Osteocyte (in vitro differentiated cells): ENCODE measurements around the gene DEDD2. TPM values are rescaled to one million over a fixed set of nuclear protein-coding genes. Genes with fewer than 3 reads are reported as not detected.
"Not testable (repeated sequence)": the region's sequence is repeated elsewhere in the genome, so short reads cannot be mapped to it uniquely, and the experiment has no call there.

Experiments used
- DNase-seq: peaks from one replicate; pipeline ENCODE4 v3.0.0; 2021; ENCODE audit warnings: mixed read lengths; ENCODE audit not compliant: unreplicated experiment; ENCODE audit errors: extremely low spot score
- H3K27ac Mint-ChIP-seq: one replicate; pipeline ENCODE4 v1.8.0; 2021; ENCODE audit warnings: mild to moderate bottlenecking, mixed read lengths; ENCODE audit not compliant: unreplicated experiment
- H3K27me3 Mint-ChIP-seq: one replicate; pipeline ENCODE4 v1.8.0; 2021; ENCODE audit warnings: mixed read lengths; ENCODE audit not compliant: unreplicated experiment
- H3K36me3 Mint-ChIP-seq: one replicate; pipeline ENCODE4 v1.8.0; 2021; ENCODE audit warnings: mixed read lengths; ENCODE audit not compliant: unreplicated experiment
- H3K4me1 Mint-ChIP-seq: one replicate; pipeline ENCODE4 v1.8.0; 2021; ENCODE audit warnings: mixed read lengths; ENCODE audit not compliant: unreplicated experiment
- H3K4me3 Mint-ChIP-seq: one replicate; pipeline ENCODE4 v1.8.0; 2021; ENCODE audit warnings: mild to moderate bottlenecking, moderate library complexity, mixed read lengths; ENCODE audit not compliant: unreplicated experiment
- H3K9me3 Mint-ChIP-seq: one replicate; pipeline ENCODE4 v1.8.0; 2021; ENCODE audit warnings: mixed read lengths; ENCODE audit not compliant: unreplicated experiment
- CTCF ChIP-seq: fragments of 200-600 bp; sonication (generic); IDR thresholded peaks from 2 replicates; pipeline ENCODE4 v1.5.0; 2021; ENCODE audit warnings: antibody characterized with exemption, mild to moderate bottlenecking, moderate library complexity
- long read RNA-seq: library from polyadenylated mRNA; unstranded; transcript quantifications from one replicate; pipeline ENCODE4 v2.0.0, GENCODE V29; 2021
- total RNA-seq: library from RNA; stranded (reverse); gene quantifications from 2 replicates; pipeline ENCODE4 v1.2.1, GENCODE V29; 2021

Gene DEDD2
- 21.0 and 27.4 TPM in 2 replicates for total RNA-seq
- long read RNA-seq, transcript DEDD2-205 (5 exons, 1,183 nt), result major isoform, 6 of 10 reads
- long read RNA-seq, partial matches to known transcripts, result 0 of 10 reads
- long read RNA-seq, other reads (novel, unspliced or antisense), result 3 of 10 reads

- peak; percentile 99 for DNase-seq
- TF ChIP-seq CTCF, result no peak
- Mint-ChIP-seq H3K36me3 (peaks cover 10% of the 10 kb centered on the region), H3K27ac (peak within 1 kb of the TSS; percentile 95), H3K4me3 (peak within 1 kb of the TSS; percentile 91), H3K4me1 (peaks cover 50% of the 10 kb centered on the region), H3K9me3 (no peaks in the 10 kb centered on the region), H3K27me3 (no peaks in the 10 kb centered on the region)
Observed at GRCh38 chr19:42217520-42218437, at the start of gene DEDD2. TSS of gene DEDD2 (minus strand) at chr19:42217677. CDS start at chr19:42217007, 670 bp downstream.

- not testable (repeated sequence) for H3K36me3 Mint-ChIP-seq, H3K4me3 Mint-ChIP-seq, DNase-seq, H3K27me3 Mint-ChIP-seq, H3K9me3 Mint-ChIP-seq, H3K27ac Mint-ChIP-seq
- peaks cover 33% of the 10 kb centered on the region for H3K4me1 Mint-ChIP-seq
Observed at GRCh38 chr19:42266928-42267603, 49.6 kb upstream of the DEDD2 start.

GRCh38 chr19:42266105-42266504, 48.6 kb upstream of the DEDD2 start:
- H3K27me3 Mint-ChIP-seq, H3K36me3 Mint-ChIP-seq, H3K27ac Mint-ChIP-seq, DNase-seq, H3K9me3 Mint-ChIP-seq, H3K4me3 Mint-ChIP-seq: not testable (repeated sequence)
- H3K4me1 Mint-ChIP-seq, result peaks cover 33% of the 10 kb centered on the region

- Mint-ChIP-seq H3K27ac (no peak overlapping the region), H3K9me3 (no peaks in the 10 kb centered on the region), H3K27me3 (no peaks in the 10 kb centered on the region), H3K4me3 (no peak overlapping the region), H3K36me3 (no peaks in the 10 kb centered on the region), H3K4me1 (peaks cover 12% of the 10 kb centered on the region)
- no peak for DNase-seq
- TF ChIP-seq CTCF, result no peak
Observed at GRCh38 chr19:42261763-42262162, 44.3 kb upstream of the DEDD2 start.

GRCh38 chr19:42257842-42258241, 40.4 kb upstream of the DEDD2 start:
- not testable (repeated sequence) for H3K4me3 Mint-ChIP-seq, H3K27me3 Mint-ChIP-seq, DNase-seq, H3K36me3 Mint-ChIP-seq, H3K27ac Mint-ChIP-seq, H3K9me3 Mint-ChIP-seq
- H3K4me1 Mint-ChIP-seq, result peaks cover 26% of the 10 kb centered on the region

- Mint-ChIP-seq H3K36me3 (no peaks in the 10 kb centered on the region), H3K27ac (peak overlapping the region; percentile 96), H3K4me1 (peaks cover 33% of the 10 kb centered on the region), H3K27me3 (no peaks in the 10 kb centered on the region), H3K9me3 (no peaks in the 10 kb centered on the region), H3K4me3 (peak overlapping the region; percentile 78)
- no peak for DNase-seq
- no peak for TF ChIP-seq CTCF
Observed at GRCh38 chr19:42255766-42256745, 38.6 kb upstream of the DEDD2 start.
